K562 (cell line): ENCODE data around the gene IDH2. TPM values are rescaled to one million over a fixed set of nuclear protein-coding genes. Genes with fewer than 3 reads are reported as not detected.

ENCODE experiments used
- CTBP1 ChIP-seq: fragments of 450-650 bp; IDR thresholded peaks from 2 replicates; pipeline ENCODE4 v1.6.1; 2016; ENCODE audit warnings: borderline replicate concordance
- ELF4 ChIP-seq: fragments of 450-650 bp; formaldehyde crosslinking; IDR thresholded peaks from 2 replicates; pipeline ENCODE4 v1.4.0; 2022; ENCODE audit warnings: missing genetic modification characterization
- GATA2 ChIP-seq: sonication (generic); formaldehyde crosslinking; IDR thresholded peaks from 2 replicates; pipeline ENCODE4 v1.4.0; 2020; ENCODE audit warnings: mild to moderate bottlenecking, missing genetic modification reagents
- KDM1A ChIP-seq, 2 experiments: fragments of 450-650 bp; IDR thresholded peaks; 2 replicates each; pipeline ENCODE4 v1.6.1; 2016; ENCODE audit warnings: mild to moderate bottlenecking in 2 of 2
- MCM7 ChIP-seq, 2 experiments: fragments of 450-650 bp; IDR thresholded peaks; 2 replicates each; pipeline ENCODE4 v1.6.1; 2016 to 2018
- NELFE ChIP-seq: IDR thresholded peaks from 2 replicates; pipeline ENCODE4 v1.6.1; 2011; ENCODE audit warnings: mild to moderate bottlenecking; ENCODE audit not compliant: insufficient read depth, insufficient read length
- NR4A1 ChIP-seq, 2 experiments: fragments of 250-450 bp in 1 of 2; fragments of 450-650 bp in 1 of 2; sonication (Bioruptor Pico) in 1 of 2; IDR thresholded peaks; 2 replicates each; pipeline versions ENCODE4 v1.4.0 to v1.6.1; 2016 to 2020; ENCODE audit warnings: mild to moderate bottlenecking in 2 of 2, missing compliant biosample characterization in 1 of 2, missing genetic modification characterization in 1 of 2, moderate library complexity in 1 of 2
- NUFIP1 ChIP-seq: fragments of 450-650 bp; IDR thresholded peaks from 2 replicates; pipeline ENCODE4 v1.6.1; 2018; ENCODE audit not compliant: partially characterized antibody
- PCBP2 ChIP-seq: fragments of 200-400 bp; formaldehyde crosslinking; IDR thresholded peaks from 2 replicates; pipeline ENCODE4 v1.6.1; 2018; ENCODE audit warnings: low read length, low read depth, mild to moderate bottlenecking, moderate library complexity; ENCODE audit not compliant: poor library complexity, severe bottlenecking
- PHB2 ChIP-seq: fragments of 450-650 bp; IDR thresholded peaks from 2 replicates; pipeline ENCODE4 v1.6.1; 2017; ENCODE audit warnings: low read depth
- PHF8 ChIP-seq: fragments of 200-600 bp; sonication (generic); IDR thresholded peaks from 2 replicates; pipeline ENCODE4 v1.6.1; 2012; ENCODE audit warnings: mixed run types, mild to moderate bottlenecking, inconsistent platforms, low read length, moderate library complexity, borderline replicate concordance
- POLR2AphosphoS2 ChIP-seq: IDR thresholded peaks from 2 replicates; pipeline ENCODE4 v1.6.1; 2012; ENCODE audit warnings: low read length, improper control_type of control experiment
- RCOR1 ChIP-seq, 2 experiments: IDR thresholded peaks; 2 replicates each; pipeline ENCODE4 v1.6.1; 2012; ENCODE audit warnings: low read depth in 2 of 2, low read length in 2 of 2, borderline replicate concordance in 1 of 2, improper control_type of control experiment in 1 of 2
- TAF7 ChIP-seq: fragments of 450-650 bp; IDR thresholded peaks from 2 replicates; pipeline ENCODE4 v1.6.1; 2016; ENCODE audit warnings: missing genetic modification characterization, missing compliant biosample characterization
- TBP ChIP-seq: optimal IDR thresholded peaks from 2 replicates; pipeline ENCODE3; 2011; ENCODE audit warnings: low read depth, low read length, improper control_type of control experiment
- ZNF253 ChIP-seq: fragments of 250-450 bp; sonication (Bioruptor Pico); conservative IDR thresholded peaks from 2 replicates; pipeline ENCODE4 v1.6.1; 2021; ENCODE audit warnings: mild to moderate bottlenecking
- ZNF384 ChIP-seq: IDR thresholded peaks from 2 replicates; pipeline ENCODE4 v1.6.1; 2012; ENCODE audit warnings: low read depth, low read length, improper control_type of control experiment
- ZNF551 ChIP-seq: fragments of 250-450 bp; sonication (Bioruptor Pico); IDR thresholded peaks from 2 replicates; pipeline ENCODE4 v1.5.0; 2021; ENCODE audit warnings: mild to moderate bottlenecking, moderate library complexity
- ZNF717 ChIP-seq: fragments of 250-450 bp; sonication (Bioruptor Pico); IDR thresholded peaks from 2 replicates; pipeline ENCODE4 v1.5.0; 2021
- polyA plus RNA-seq, 8 experiments: library from polyadenylated mRNA; depleted of rRNA in 4 of 8; stranded (reverse) in 5 of 8; unstranded in 3 of 8; fragments of >200 nt; fragmentation: Nextera tagmentation in 2 of 8; fragmentation: Illumina TruSeq in 1 of 8; extraction: Ambion mirVana in 2 of 8; extraction: Trizol in 1 of 8; gene quantifications; 2 replicates each; pipeline versions ENCODE4 v1.2.1 to v1.2.3, GENCODE V29; 2011 to 2014; ENCODE audit warnings: inconsistent platforms in 1 of 8, missing spikeins in 1 of 8
- total RNA-seq, 7 experiments: library from RNA; depleted of rRNA in 6 of 7; stranded (reverse); fragments of >200 nt in 6 of 7; fragmentation: Illumina TruSeq in 2 of 7; extraction: Trizol in 2 of 7; gene quantifications; 2 replicates each; pipeline versions ENCODE4 v1.2.1 to v1.2.3, GENCODE V29; 2011 to 2021; ENCODE audit warnings: low replicate concordance in 1 of 7
- TF ChIP-seq, protein P1 (sequence below): IDR thresholded peaks from 2 replicates; pipeline ENCODE4 v1.6.1; 2014; ENCODE audit warnings: antibody characterized with exemption
- TF ChIP-seq, protein P2 (sequence below): IDR thresholded peaks from 2 replicates; pipeline ENCODE4 v1.6.1; 2011; ENCODE audit warnings: borderline replicate concordance, low read depth, mild to moderate bottlenecking, moderate library complexity, low read length; ENCODE audit not compliant: insufficient read depth, poor library complexity, severe bottlenecking
- TF ChIP-seq, protein P3 (sequence below): fragments of 450-650 bp; formaldehyde crosslinking; IDR thresholded peaks from 2 replicates; pipeline ENCODE4 v1.4.0; 2020; ENCODE audit warnings: mild to moderate bottlenecking, mixed read lengths
- TF ChIP-seq, protein P4 (sequence below), 2 experiments: fragments of 450-650 bp; conservative IDR thresholded peaks; 2 replicates each; pipeline ENCODE4 v1.6.1; 2017; ENCODE audit warnings: mild to moderate bottlenecking in 2 of 2, moderate library complexity in 2 of 2

Gene IDH2
- total and polyA plus RNA-seq, 9 of the 15 experiments (the other 6 are each of a cell fraction or from before 2014, with no cell fraction given), result 0.70 to 99.9 (median 59.2) TPM

DNA sequence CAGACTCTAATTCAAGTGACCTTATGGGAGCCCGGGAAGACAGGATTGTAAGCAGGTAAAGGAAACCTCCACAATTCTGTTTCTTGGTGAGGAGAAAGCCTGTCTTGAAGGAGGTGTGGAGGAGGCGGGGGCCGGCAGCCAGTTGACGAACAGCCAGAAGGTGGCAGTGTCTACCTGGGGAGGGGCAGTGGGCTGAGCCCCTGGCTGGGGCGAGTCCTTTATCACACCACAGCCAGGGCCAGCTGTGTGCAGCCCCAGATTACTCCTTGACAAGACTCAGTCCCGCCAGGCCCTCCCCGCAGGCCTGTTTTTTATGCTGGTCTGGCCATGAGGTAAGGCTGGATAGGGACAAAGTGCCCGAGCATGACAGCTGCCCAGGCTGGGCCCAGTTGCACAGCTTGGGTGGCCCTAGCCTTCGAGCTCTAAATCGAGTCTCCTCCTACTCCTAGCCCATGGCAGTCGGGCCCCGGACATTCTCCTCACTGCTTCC lies 40.9 kb upstream of the IDH2 start (continued):
- TF ChIP-seq, protein P1, sequence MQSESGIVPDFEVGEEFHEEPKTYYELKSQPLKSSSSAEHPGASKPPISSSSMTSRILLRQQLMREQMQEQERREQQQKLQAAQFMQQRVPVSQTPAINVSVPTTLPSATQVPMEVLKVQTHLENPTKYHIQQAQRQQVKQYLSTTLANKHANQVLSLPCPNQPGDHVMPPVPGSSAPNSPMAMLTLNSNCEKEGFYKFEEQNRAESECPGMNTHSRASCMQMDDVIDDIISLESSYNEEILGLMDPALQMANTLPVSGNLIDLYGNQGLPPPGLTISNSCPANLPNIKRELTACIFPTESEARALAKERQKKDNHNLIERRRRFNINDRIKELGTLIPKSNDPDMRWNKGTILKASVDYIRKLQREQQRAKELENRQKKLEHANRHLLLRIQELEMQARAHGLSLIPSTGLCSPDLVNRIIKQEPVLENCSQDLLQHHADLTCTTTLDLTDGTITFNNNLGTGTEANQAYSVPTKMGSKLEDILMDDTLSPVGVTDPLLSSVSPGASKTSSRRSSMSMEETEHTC, result no peak
- TF ChIP-seq ZNF551 (CRISPR knock-in tag) (no peak), POLR2AphosphoS2 (no peak), TBP (peak; percentile 46), PHB2 (peak; percentile 73), KDM1A (IDR thresholded peaks at IDR 0.05) (peak; percentile 47 to 53; a peak in 1 of 4 replicates), PHF8 (no peak; the same call in 1 of the 2 replicates), ZNF384 (peak; percentile 80), NELFE (no peak), NR4A1 (CRISPR knock-in tag; IDR thresholded peaks at IDR 0.05) (0 out of 2 replicates have a peak, but pooled peaks have one; percentile 8), NR4A1 (tag; IDR thresholded peaks at IDR 0.05) (no peak; the same call in 1 of the 2 replicates), CTBP1 (no peak; the same call in none of the 2 replicates), GATA2 (CRISPR knock-in tag) (peak; percentile 97), RCOR1 (IDR thresholded peaks at IDR 0.05; ENCODE audit: borderline replicate concordance in 1 of 2, low read depth in 2 of 2, low read length in 2 of 2) (peak; percentile 68 to 91; a peak in 3 of 4 replicates), ZNF717 (CRISPR knock-in tag) (no peak), MCM7 (IDR thresholded peaks at IDR 0.05) (no peak), ELF4 (CRISPR knock-in tag) (no peak), NUFIP1 (no peak), ZNF253 (CRISPR knock-in tag) (no peak), PCBP2 (no peak), TAF7 (tag) (no peak)
- TF ChIP-seq, protein P2, sequence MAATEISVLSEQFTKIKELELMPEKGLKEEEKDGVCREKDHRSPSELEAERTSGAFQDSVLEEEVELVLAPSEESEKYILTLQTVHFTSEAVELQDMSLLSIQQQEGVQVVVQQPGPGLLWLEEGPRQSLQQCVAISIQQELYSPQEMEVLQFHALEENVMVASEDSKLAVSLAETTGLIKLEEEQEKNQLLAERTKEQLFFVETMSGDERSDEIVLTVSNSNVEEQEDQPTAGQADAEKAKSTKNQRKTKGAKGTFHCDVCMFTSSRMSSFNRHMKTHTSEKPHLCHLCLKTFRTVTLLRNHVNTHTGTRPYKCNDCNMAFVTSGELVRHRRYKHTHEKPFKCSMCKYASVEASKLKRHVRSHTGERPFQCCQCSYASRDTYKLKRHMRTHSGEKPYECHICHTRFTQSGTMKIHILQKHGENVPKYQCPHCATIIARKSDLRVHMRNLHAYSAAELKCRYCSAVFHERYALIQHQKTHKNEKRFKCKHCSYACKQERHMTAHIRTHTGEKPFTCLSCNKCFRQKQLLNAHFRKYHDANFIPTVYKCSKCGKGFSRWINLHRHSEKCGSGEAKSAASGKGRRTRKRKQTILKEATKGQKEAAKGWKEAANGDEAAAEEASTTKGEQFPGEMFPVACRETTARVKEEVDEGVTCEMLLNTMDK, result no peak
- TF ChIP-seq, protein P3, sequence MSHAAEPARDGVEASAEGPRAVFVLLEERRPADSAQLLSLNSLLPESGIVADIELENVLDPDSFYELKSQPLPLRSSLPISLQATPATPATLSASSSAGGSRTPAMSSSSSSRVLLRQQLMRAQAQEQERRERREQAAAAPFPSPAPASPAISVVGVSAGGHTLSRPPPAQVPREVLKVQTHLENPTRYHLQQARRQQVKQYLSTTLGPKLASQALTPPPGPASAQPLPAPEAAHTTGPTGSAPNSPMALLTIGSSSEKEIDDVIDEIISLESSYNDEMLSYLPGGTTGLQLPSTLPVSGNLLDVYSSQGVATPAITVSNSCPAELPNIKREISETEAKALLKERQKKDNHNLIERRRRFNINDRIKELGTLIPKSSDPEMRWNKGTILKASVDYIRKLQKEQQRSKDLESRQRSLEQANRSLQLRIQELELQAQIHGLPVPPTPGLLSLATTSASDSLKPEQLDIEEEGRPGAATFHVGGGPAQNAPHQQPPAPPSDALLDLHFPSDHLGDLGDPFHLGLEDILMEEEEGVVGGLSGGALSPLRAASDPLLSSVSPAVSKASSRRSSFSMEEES, result no peak
- TF ChIP-seq, protein P4, sequence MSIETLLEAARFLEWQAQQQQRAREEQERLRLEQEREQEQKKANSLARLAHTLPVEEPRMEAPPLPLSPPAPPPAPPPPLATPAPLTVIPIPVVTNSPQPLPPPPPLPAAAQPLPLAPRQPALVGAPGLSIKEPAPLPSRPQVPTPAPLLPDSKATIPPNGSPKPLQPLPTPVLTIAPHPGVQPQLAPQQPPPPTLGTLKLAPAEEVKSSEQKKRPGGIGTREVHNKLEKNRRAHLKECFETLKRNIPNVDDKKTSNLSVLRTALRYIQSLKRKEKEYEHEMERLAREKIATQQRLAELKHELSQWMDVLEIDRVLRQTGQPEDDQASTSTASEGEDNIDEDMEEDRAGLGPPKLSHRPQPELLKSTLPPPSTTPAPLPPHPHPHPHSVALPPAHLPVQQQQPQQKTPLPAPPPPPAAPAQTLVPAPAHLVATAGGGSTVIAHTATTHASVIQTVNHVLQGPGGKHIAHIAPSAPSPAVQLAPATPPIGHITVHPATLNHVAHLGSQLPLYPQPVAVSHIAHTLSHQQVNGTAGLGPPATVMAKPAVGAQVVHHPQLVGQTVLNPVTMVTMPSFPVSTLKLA (conservative IDR thresholded peaks at IDR 0.05), result peak; percentile 73 to 90
